GM12864 (cell line): ENCODE results near the gene OTOP2.

ENCODE experiments used
- DNase-seq: peaks from one replicate; pipeline ENCODE4 v3.0.0-alpha.2; 2011; ENCODE audit warnings: low read depth
- H3K4me3 ChIP-seq: 2 replicates; pipeline ENCODE4 v1.5.1; 2011; ENCODE audit warnings: mild to moderate bottlenecking, low read depth, low read length, control low read depth
- CTCF ChIP-seq: IDR thresholded peaks from 2 replicates; pipeline ENCODE4 v1.5.1; 2011; ENCODE audit warnings: low read depth, mild to moderate bottlenecking, moderate library complexity, low read length, control low read depth, inconsistent platforms; ENCODE audit errors: missing control alignments

OTOP2 gene

GRCh38 chr17:74921769-74922168, 2.3 kb upstream of the OTOP2 start:
- TF ChIP-seq CTCF, result no peak
- no peak overlapping the region for H3K4me3 ChIP-seq
- no peak for DNase-seq

- no peak for TF ChIP-seq CTCF
- no peak for DNase-seq
- no peak overlapping the region for H3K4me3 ChIP-seq
These were observed 1.9 kb upstream of the OTOP2 start for GRCh38 chr17:74922172-74922571.

- no peak within 1 kb of the TSS for H3K4me3 ChIP-seq
- no peak for TF ChIP-seq CTCF
- no peak for DNase-seq
These were observed 1.2 kb upstream of the OTOP2 start, which contains the start of gene USH1G for GRCh38 chr17:74922694-74923537. Gene USH1G, minus strand, starts transcription at chr17:74923255. Its CDS starts 182 bp downstream, at chr17:74923073.

GRCh38 chr17:74923538-74924249, 379 bp upstream of the OTOP2 start:
- peak; percentile 80 for TF ChIP-seq CTCF
- no peak overlapping the region for H3K4me3 ChIP-seq
- no peak for DNase-seq

GRCh38 chr17:74925242-74925641, 1.2 kb downstream of the OTOP2 start:
- no peak for DNase-seq
- TF ChIP-seq CTCF, result no peak

GRCh38 chr17:74928786-74929185, 4.7 kb downstream of the OTOP2 start:
- no peak for DNase-seq
- no peak overlapping the region for H3K4me3 ChIP-seq
- no peak for TF ChIP-seq CTCF

More at GRCh38 chr17:74925242-74925641, 1.2 kb downstream of the OTOP2 start:
- H3K4me3 ChIP-seq, result no peak overlapping the region
